ENCODE measurements around the gene EXT2. TPM values are rescaled to one million over a fixed set of nuclear protein-coding genes. Genes with fewer than 3 reads are reported as not detected.

Gene EXT2
- total RNA-seq, 1 experiment from 2014 or later, result 39.1 TPM

DNA sequence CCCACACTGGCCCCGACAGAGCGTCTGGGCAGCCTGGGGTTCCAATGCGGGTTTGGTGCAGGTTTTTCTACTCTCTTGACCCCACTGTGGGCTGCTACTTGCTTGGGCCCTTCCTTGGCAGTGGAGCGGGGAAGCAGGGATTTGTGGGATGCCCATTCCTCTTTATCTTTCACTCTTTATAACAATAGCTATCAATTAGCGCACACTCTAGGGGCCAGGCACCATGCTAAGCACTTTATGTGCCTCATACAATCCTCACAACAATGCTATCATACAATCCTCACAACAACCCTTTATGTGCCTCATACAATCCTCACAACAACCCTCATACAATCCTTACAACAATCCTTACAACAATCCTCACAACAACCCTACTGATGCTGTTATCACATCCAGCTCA, 16.7 kb upstream of the EXT2 start:
- Mint-ChIP-seq H3K4me3 (no peak overlapping the region), H3K4me1 (0 out of 2 replicates have a peak, but pooled peaks cover 3% of the 10 kb centered on the region), H3K27me3 (ENCODE audit: low read depth) (no peaks in the 10 kb centered on the region), H3K36me3 (no peaks in the 10 kb centered on the region; the same call in 1 of the 2 replicates), H3K27ac (no peak overlapping the region), H3K9me3 (no peaks in the 10 kb centered on the region)
- ATAC-seq, result no peak
- no peak for DNase-seq (ENCODE audit: low spot score)
- CTCF ChIA-PET, result interaction anchor here (2.7 kb wide), 1 partner anchor 16 kb away, joined by 12 read pairs; the partner anchor contains the start of gene EXT2
- POLR2A ChIA-PET, result no interaction called here
- TF ChIP-seq, protein P1, sequence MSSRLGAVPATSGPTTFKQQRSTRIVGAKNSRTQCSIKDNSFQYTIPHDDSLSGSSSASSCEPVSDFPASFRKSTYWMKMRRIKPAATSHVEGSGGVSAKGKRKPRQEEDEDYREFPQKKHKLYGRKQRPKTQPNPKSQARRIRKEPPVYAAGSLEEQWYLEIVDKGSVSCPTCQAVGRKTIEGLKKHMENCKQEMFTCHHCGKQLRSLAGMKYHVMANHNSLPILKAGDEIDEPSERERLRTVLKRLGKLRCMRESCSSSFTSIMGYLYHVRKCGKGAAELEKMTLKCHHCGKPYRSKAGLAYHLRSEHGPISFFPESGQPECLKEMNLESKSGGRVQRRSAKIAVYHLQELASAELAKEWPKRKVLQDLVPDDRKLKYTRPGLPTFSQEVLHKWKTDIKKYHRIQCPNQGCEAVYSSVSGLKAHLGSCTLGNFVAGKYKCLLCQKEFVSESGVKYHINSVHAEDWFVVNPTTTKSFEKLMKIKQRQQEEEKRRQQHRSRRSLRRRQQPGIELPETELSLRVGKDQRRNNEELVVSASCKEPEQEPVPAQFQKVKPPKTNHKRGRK (CRISPR knock-in tag; IDR thresholded peaks at IDR 0.05; ENCODE audit: borderline replicate concordance), result no peak
- TF ChIP-seq ZNF219 (CRISPR knock-in tag; IDR thresholded peaks at IDR 0.05; ENCODE audit: borderline replicate concordance) (no peak), ZNF423 (CRISPR knock-in tag; IDR thresholded peaks at IDR 0.05) (no peak), NR3C1 (CRISPR knock-in tag; conservative IDR thresholded peaks at IDR 0.05; ENCODE audit: low read depth) (no peak), JAZF1 (CRISPR knock-in tag; IDR thresholded peaks at IDR 0.05) (no peak), GRHL2 (CRISPR knock-in tag; IDR thresholded peaks at IDR 0.05; ENCODE audit: insufficient replicate concordance, severe bottlenecking) (no peak)
- TF ChIP-seq, protein P2, sequence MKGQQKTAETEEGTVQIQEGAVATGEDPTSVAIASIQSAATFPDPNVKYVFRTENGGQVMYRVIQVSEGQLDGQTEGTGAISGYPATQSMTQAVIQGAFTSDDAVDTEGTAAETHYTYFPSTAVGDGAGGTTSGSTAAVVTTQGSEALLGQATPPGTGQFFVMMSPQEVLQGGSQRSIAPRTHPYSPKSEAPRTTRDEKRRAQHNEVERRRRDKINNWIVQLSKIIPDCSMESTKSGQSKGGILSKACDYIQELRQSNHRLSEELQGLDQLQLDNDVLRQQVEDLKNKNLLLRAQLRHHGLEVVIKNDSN (CRISPR knock-in tag; IDR thresholded peaks at IDR 0.05), result no peak
- TF ChIP-seq, protein P3, sequence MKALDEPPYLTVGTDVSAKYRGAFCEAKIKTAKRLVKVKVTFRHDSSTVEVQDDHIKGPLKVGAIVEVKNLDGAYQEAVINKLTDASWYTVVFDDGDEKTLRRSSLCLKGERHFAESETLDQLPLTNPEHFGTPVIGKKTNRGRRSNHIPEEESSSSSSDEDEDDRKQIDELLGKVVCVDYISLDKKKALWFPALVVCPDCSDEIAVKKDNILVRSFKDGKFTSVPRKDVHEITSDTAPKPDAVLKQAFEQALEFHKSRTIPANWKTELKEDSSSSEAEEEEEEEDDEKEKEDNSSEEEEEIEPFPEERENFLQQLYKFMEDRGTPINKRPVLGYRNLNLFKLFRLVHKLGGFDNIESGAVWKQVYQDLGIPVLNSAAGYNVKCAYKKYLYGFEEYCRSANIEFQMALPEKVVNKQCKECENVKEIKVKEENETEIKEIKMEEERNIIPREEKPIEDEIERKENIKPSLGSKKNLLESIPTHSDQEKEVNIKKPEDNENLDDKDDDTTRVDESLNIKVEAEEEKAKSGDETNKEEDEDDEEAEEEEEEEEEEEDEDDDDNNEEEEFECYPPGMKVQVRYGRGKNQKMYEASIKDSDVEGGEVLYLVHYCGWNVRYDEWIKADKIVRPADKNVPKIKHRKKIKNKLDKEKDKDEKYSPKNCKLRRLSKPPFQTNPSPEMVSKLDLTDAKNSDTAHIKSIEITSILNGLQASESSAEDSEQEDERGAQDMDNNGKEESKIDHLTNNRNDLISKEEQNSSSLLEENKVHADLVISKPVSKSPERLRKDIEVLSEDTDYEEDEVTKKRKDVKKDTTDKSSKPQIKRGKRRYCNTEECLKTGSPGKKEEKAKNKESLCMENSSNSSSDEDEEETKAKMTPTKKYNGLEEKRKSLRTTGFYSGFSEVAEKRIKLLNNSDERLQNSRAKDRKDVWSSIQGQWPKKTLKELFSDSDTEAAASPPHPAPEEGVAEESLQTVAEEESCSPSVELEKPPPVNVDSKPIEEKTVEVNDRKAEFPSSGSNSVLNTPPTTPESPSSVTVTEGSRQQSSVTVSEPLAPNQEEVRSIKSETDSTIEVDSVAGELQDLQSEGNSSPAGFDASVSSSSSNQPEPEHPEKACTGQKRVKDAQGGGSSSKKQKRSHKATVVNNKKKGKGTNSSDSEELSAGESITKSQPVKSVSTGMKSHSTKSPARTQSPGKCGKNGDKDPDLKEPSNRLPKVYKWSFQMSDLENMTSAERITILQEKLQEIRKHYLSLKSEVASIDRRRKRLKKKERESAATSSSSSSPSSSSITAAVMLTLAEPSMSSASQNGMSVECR (CRISPR knock-in tag; IDR thresholded peaks at IDR 0.05; ENCODE audit: borderline replicate concordance), result no peak
- TF ChIP-seq, protein P4, sequence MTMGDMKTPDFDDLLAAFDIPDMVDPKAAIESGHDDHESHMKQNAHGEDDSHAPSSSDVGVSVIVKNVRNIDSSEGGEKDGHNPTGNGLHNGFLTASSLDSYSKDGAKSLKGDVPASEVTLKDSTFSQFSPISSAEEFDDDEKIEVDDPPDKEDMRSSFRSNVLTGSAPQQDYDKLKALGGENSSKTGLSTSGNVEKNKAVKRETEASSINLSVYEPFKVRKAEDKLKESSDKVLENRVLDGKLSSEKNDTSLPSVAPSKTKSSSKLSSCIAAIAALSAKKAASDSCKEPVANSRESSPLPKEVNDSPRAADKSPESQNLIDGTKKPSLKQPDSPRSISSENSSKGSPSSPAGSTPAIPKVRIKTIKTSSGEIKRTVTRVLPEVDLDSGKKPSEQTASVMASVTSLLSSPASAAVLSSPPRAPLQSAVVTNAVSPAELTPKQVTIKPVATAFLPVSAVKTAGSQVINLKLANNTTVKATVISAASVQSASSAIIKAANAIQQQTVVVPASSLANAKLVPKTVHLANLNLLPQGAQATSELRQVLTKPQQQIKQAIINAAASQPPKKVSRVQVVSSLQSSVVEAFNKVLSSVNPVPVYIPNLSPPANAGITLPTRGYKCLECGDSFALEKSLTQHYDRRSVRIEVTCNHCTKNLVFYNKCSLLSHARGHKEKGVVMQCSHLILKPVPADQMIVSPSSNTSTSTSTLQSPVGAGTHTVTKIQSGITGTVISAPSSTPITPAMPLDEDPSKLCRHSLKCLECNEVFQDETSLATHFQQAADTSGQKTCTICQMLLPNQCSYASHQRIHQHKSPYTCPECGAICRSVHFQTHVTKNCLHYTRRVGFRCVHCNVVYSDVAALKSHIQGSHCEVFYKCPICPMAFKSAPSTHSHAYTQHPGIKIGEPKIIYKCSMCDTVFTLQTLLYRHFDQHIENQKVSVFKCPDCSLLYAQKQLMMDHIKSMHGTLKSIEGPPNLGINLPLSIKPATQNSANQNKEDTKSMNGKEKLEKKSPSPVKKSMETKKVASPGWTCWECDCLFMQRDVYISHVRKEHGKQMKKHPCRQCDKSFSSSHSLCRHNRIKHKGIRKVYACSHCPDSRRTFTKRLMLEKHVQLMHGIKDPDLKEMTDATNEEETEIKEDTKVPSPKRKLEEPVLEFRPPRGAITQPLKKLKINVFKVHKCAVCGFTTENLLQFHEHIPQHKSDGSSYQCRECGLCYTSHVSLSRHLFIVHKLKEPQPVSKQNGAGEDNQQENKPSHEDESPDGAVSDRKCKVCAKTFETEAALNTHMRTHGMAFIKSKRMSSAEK (CRISPR knock-in tag; IDR thresholded peaks at IDR 0.05; ENCODE audit: borderline replicate concordance), result no peak
- TF ChIP-seq, protein P5, sequence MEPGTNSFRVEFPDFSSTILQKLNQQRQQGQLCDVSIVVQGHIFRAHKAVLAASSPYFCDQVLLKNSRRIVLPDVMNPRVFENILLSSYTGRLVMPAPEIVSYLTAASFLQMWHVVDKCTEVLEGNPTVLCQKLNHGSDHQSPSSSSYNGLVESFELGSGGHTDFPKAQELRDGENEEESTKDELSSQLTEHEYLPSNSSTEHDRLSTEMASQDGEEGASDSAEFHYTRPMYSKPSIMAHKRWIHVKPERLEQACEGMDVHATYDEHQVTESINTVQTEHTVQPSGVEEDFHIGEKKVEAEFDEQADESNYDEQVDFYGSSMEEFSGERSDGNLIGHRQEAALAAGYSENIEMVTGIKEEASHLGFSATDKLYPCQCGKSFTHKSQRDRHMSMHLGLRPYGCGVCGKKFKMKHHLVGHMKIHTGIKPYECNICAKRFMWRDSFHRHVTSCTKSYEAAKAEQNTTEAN (CRISPR knock-in tag; IDR thresholded peaks at IDR 0.05), result no peak
- TF ChIP-seq, protein P6, sequence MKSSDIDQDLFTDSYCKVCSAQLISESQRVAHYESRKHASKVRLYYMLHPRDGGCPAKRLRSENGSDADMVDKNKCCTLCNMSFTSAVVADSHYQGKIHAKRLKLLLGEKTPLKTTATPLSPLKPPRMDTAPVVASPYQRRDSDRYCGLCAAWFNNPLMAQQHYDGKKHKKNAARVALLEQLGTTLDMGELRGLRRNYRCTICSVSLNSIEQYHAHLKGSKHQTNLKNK (CRISPR knock-in tag; IDR thresholded peaks at IDR 0.05), result no peak

Measured in WTC11 (cell line).